Measurements from ENCODE around the gene GINS2.

DNA sequence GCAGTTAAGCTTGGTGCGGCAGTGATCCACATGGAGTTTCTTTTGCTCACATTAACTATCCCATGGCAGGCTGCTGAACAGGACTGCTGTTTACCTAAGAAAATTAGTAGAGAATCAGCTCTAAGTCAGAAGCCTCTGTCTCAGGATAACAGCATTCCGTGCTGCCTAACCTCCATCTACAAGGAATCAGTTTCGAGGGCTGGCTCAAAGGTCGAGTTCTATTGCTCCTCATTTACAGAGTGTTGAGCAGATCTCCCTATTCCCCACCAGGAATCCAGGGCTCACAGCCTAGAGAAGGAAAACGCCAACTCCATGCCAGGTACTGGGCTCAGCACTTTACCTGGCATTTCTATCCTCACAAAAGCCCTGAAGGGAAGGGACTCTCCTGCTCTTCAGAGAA, 9.9 kb downstream of the GINS2 start:
- TF ChIP-seq, protein P1, sequence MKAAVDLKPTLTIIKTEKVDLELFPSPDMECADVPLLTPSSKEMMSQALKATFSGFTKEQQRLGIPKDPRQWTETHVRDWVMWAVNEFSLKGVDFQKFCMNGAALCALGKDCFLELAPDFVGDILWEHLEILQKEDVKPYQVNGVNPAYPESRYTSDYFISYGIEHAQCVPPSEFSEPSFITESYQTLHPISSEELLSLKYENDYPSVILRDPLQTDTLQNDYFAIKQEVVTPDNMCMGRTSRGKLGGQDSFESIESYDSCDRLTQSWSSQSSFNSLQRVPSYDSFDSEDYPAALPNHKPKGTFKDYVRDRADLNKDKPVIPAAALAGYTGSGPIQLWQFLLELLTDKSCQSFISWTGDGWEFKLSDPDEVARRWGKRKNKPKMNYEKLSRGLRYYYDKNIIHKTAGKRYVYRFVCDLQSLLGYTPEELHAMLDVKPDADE (IDR thresholded peaks at IDR 0.05) = no peak
- TF ChIP-seq REST (IDR thresholded peaks at IDR 0.05; ENCODE audit: unreplicated experiment) (no peak), CTCF (conservative IDR thresholded peaks at IDR 0.05; ENCODE audit: low read depth in 2 of 2) (no peak), POLR2AphosphoS5 (IDR thresholded peaks at IDR 0.05; ENCODE audit: low read depth) (no peak), CREB1 (CRISPR knock-in tag; IDR thresholded peaks at IDR 0.05; ENCODE audit: low read depth) (no peak), EZH2 (IDR thresholded peaks at IDR 0.05; ENCODE audit: low read depth, unreplicated experiment) (no peak), JUNB (IDR thresholded peaks at IDR 0.05; ENCODE audit: unreplicated experiment) (no peak)
